Activated CD4-positive, alpha-beta T cell treated with anti-CD3 and anti-CD28 coated beads for 48 hours (primary cell): ENCODE measurements around the gene PRR19.
A peak's percentile ranks its signal among the peaks of the same experiment; 100 is the strongest.

Experiments used
- DNase-seq: peaks from one replicate; pipeline ENCODE4 v3.0.0-alpha.2; 2020

PRR19 gene

DNA sequence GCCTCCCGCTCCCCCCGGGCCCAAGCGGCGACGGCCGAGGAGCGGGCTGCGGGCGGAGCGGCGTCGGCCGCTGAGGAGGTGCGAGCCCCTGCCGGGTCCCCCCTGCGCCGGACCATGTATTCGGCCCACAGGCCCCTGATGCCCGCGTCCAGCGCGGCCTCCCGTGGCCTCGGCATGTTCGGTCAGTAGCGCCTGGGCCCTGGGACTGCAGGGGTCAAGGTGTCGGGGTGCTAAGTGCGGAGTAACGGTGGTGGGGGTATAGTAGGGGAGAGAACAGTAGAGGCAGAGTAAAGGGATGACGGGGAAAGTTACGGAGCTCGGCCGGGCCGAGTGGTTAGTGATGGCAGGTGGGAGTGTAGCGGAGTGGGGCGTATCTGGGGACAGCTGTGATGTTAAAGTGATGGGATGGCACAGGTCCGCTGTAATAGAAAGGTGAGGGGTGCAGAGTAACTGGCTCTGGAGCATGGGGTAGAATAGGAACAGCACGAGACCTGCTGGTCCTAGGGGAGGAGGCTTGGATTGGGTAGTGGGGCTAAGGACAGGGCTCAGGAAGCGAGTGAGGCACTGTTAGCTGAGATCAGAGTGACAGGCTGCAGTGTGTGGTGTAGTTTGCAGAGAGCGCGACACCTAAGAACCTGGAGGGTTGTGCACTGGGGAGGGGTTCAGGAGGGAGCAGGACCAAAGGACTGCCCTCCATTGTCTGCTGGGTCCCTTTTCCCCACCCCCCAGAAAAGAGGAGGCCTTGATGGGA lies 17.2 kb upstream of the PRR19 start:
- DNase-seq, result peak; percentile 50

DNA sequence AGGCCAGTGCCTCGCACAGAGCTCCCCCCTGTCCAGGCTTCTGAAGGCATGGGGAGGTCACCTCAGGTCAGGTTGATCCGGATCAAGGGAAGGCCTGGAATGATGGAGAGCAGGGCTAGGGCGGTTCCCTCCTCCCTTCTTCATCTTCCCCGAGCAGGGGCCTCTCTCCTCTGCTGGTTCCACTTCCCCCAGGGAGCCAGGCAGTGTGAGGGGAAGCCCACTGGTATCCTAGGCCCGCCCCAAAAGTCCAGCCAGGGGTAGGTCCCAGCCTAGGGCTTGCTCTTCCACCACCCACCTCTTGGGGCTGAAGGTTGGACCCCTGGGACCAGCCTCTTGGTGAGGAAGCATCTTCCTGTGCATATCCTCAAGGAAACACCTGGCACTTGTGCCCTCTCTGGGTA lies 16.4 kb upstream of the PRR19 start:
- no peak for DNase-seq

DNA sequence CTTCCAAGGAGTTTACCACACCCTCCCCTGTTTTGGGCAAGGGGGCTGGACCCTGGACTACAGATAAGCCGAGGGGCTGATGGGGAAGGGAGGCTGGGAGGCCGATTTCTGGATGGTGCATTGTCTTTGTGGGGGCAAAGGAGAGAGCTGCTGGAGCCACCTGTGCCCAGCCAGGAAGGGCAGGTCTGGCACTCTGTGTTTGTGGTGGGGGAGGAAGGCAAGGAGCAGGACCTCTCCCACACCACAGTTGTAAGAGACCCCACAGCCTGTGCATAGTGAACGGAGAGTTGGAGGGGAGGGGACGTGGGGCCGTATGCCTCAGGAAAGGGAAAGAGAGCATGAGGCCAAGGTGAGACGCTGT lies 16.0 kb upstream of the PRR19 start:
- DNase-seq, result no peak

DNA sequence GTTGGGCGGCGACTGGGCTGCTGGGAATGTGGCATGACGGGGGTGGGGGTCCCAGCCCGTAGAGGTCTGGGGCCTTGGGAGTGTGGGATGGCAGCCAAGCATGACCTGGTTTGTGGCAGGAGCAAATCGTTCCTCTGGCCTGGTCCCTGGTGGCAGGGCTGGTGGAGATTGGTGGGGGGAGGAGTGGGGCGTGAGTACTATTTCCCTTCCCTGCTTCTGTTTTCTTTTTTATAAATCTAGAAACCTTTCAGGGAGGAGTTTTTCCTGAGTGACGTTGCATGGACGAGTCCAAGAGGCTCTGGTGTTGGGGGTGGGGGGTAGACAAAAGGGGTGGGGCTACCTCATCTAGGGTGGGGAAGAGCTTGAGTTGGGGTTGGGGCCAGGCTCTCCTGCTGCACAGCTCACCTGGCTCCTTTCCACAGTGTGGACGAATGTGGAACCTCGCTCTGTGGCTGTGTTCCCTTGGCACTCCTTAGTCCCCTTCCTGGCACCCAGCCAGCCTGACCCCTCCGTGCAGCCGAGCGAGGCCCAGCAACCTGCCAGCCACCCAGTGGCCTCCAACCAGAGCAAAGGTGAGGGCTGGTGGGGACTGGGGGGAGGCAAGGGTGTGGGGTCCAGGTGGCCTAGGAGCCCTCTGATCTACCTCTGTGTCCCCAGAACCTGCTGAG lies 15.4 kb upstream of the PRR19 start:
- no peak for DNase-seq

DNA sequence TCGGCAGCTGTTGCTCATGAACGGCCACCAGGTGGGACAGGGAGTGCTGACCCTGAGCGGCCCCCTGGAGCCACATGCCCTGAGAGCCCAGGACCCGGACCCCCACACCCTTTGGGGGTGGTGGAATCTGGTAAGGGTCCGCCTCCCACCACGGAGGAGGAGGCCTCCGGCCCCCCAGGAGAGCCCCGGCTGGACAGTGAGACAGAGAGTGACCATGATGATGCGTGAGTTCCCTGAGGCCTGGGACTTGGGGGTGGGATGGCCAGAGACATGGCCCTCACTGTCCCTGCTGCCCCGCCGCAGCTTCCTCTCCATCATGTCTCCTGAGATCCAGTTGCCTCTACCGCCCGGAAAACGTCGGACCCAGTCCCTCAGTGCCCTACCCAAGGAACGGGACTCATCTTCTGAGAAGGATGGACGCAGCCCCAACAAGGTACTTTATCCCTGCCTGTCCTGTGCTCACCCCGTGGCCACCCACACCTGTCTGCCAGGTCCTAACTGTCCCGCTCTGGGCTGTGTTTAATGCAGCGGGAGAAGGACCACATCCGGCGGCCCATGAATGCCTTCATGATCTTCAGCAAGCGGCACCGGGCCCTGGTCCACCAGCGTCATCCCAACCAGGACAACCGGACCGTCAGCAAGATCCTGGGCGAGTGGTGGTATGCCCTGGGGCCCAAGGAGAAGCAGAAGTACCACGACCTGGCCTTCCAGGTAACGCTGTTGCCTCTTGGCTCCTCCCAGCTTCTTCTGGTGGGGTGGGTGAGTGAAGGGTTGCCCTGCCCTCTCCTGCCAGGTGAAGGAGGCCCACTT lies 14.7 kb upstream of the PRR19 start:
- DNase-seq, result no peak

DNA sequence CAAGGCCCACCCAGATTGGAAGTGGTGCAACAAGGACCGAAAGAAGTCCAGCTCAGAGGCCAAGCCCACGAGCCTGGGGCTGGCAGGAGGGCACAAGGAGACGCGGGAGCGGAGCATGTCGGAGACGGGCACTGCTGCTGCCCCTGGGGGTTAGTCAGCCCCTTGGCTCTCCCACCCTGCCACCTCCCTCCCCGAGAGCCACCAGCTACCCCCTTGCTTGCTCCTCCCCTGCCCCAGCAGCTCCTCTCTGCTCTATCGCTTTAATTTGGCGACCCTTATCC lies 14.2 kb upstream of the PRR19 start:
- DNase-seq, result no peak

DNA sequence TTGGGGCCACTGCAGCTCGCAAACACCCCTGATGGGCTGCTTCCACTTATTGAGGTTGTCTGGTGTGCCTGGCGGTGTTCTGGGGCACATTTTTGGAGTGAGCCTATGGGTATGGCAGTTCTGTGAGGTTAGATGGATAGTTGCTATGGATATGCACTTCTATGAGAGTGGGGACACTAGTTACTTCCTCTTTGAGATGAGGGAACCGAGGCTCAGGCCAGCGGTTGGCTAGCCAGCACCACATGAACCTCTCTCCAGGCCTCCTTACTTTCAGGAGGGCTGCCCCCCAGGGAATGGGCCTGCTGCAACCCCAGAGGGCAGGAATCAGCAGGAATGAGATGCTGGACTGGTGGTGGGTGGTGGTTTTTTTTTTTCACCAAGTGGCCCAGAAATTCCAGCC lies 13.5 kb upstream of the PRR19 start:
- DNase-seq, result no peak

DNA sequence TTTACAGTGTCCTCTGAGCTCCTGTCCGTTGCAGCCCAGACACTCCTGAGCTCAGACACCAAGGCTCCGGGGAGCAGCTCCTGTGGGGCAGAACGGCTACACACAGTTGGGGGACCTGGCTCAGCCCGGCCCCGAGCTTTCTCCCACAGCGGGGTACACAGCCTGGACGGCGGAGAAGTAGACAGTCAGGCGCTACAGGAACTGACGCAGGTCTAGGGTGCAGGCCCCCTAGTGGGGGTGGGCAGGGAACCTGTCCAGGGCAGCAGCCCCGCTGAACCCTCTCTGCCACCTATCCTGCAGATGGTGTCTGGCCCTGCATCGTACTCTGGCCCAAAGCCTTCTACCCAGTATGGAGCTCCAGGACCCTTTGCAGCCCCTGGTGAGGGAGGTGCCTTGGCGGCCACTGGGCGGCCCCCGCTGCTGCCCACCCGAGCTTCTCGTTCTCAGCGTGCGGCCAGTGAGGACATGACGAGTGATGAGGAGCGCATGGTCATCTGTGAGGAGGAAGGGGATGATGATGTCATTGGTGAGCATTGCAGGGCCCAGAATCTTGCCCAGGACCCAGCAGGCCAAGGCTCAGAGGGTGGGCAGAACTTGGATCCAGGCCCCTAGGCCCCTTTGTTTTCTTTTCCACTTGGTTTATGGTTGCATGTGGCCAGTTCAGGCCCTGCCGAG lies 12.9 kb upstream of the PRR19 start:
- no peak for DNase-seq

DNA sequence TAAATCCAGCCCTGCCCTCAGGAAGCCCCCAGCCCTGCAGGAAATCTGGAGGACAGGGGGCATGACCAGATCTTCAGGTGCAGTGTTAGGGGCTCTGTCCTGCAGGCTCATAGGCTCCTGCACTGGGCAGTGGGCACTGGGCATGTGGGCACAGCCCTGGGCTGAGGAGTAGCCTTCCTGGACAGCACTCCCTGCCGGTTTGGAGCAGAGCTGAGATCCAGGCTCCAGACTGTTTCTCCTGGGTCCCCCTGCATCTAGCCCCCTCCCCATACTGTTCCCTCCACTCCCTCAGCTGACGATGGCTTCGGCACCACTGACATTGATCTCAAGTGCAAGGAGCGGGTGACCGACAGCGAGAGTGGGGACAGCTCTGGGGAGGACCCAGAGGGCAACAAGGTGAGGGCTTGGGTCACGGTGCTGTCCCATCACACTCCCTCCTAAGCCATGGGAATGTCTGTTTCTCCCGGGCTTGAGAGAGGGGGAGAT lies 12.3 kb upstream of the PRR19 start:
- no peak for DNase-seq

DNA sequence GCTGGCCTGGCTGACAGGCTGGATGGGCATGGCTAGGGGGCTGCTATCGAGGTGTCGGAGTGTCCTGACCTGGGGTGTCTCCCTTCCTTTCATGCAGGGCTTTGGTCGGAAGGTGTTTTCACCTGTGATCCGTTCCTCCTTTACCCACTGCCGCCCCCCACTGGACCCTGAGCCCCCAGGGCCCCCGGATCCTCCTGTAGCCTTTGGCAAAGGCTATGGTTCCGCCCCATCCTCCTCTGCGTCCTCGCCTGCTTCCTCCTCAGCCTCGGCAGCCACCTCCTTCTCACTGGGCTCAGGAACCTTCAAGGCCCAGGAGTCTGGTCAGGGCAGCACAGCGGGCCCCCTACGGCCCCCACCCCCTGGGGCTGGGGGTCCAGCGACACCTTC lies 11.8 kb upstream of the PRR19 start:
- DNase-seq, result no peak

DNA sequence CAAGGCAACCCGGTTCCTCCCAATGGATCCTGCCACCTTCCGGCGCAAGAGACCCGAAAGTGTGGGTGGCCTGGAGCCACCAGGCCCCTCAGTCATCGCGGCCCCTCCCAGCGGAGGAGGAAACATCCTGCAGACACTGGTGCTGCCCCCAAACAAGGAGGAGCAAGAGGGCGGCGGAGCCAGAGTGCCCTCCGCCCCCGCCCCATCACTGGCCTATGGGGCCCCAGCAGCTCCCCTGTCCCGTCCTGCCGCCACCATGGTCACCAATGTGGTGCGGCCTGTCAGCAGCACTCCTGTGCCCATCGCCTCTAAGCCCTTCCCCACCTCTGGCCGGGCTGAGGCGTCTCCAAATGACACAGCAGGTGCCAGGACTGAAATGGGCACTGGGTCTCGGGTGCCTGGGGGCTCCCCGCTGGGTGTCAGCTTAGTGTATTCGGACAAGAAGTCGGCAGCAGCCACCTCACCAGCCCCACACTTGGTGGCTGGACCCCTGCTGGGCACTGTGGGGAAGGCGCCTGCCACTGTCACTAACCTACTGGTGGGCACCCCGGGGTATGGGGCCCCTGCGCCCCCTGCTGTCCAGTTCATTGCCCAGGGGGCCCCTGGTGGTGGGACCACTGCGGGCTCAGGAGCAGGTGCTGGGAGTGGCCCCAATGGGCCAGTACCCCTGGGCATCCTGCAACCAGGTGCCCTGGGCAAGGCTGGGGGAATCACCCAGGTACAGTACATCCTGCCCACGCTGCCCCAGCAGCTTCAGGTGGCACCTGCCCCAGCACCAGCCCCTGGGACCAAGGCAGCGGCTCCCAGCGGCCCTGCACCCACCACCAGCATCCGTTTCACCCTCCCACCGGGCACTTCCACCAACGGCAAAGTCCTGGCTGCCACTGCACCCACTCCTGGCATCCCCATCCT lies 11.2 kb upstream of the PRR19 start:
- peak; percentile 69 for DNase-seq

DNA sequence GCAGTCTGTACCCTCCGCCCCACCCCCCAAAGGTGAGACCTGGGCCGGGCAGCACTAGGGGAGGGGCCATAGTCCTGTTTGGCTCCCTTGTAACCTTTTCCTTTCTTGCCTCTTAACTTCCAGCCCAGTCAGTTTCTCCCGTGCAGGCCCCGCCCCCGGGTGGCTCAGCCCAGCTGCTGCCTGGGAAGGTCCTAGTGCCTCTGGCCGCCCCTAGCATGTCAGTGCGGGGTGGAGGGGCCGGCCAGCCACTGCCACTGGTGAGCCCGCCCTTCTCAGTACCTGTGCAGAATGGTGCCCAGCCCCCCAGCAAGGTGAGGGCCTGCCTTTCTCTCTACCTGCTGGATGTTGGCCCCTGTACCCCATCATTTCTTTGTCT lies 10.5 kb upstream of the PRR19 start:
- DNase-seq, result no peak

DNA sequence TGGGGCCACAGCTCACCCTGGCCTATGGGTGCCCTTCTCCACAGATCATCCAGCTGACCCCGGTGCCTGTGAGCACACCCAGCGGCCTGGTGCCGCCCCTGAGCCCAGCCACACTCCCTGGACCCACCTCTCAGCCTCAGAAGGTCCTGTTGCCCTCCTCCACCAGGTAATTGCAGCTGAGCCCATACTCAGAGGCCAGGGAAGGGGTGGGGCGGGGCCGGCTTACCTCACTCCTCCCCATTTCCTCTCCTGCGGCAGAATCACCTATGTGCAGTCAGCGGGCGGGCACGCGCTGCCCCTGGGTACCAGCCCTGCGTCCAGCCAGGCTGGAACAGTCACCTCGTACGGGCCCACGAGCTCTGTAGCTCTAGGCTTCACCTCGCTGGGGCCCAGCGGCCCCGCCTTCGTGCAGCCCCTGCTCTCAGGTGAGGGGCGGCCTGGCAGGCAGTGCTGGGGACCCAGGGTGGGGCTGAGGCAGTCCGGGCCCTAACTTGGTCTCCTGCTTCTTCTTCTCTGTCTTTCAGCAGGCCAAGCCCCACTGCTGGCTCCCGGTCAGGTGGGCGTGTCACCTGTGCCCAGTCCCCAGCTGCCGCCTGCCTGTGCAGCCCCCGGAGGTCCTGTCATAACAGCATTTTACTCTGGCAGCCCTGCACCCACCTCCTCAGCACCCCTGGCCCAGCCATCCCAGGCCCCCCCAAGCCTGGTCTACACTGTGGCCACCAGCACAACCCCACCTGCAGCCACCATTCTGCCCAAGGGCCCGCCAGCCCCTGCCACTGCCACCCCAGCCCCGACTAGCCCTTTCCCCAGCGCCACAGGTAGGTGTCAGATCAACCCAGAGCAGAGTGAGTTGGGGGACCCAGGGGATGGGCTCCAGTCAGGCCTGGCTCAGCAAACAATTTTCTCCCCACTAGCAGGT lies 9.6 kb upstream of the PRR19 start:
- DNase-seq, result no peak

DNA sequence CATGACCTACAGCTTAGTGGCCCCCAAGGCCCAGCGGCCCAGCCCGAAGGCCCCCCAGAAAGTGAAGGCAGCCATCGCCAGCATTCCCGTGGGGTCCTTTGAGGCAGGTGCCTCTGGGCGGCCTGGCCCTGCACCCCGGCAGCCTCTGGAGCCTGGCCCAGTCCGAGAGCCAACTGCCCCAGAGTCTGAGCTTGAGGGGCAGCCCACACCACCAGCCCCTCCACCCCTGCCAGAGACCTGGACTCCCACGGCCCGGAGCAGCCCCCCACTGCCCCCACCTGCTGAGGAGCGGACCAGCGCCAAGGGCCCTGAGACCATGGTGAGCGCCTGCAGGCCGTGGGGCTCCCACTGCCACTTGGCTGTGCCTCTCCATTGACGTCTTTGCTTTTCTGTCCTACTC lies 9.0 kb upstream of the PRR19 start:
- DNase-seq, result no peak

DNA sequence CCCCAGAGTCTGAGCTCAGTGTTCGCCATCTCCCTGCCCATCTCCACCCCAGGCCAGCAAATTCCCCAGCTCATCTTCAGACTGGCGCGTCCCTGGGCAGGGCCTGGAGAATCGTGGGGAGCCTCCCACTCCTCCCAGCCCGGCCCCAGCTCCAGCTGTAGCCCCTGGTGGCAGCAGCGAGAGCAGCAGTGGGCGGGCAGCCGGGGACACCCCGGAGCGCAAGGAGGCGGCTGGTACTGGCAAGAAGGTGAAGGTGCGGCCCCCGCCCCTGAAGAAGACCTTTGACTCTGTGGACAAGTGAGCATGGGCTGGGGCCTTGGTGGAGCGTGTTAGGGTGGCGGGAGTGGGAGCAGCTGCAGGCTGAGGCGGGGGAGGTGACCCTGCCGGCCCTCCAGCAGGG lies 8.4 kb upstream of the PRR19 start:
- no peak for DNase-seq

DNA sequence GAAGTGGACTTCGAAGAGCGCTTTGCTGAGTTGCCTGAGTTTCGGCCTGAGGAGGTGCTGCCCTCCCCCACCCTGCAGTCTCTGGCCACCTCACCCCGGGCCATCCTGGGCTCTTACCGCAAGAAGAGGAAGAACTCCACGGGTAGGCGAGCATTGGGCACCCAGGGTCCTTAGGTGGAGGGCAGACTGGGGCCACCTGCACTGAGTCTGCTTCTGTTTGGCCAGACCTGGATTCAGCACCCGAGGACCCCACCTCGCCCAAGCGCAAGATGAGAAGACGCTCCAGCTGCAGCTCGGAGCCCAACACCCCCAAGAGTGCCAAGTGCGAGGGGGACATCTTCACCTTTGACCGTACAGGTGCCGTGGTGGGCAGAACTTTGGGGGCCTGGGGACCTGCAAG lies 8.0 kb upstream of the PRR19 start:
- no peak for DNase-seq

DNA sequence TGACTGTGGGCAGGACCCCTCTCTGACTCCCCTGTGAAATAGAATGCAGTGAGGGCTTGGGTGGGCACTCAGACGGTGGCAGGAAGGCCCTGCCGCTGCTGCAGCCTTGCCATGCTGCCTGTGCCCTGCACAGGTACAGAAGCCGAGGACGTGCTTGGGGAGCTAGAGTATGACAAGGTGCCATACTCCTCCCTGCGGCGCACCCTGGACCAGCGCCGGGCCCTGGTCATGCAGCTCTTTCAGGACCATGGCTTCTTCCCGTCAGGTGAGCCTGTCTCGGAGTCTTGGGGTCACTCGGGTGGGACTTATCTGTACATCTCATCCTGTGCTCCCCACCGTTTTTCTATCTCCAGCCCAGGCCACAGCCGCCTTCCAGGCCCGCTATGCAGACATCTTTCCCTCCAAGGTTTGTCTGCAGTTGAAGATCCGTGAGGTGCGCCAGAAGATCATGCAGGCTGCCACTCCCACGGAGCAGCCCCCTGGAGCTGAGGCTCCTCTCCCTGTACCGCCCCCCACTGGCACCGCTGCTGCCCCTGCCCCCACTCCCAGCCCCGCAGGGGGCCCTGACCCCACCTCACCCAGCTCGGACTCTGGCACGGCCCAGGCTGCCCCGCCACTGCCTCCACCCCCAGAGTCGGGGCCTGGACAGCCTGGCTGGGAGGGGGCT lies 7.3 kb upstream of the PRR19 start:
- DNase-seq, result no peak

DNA sequence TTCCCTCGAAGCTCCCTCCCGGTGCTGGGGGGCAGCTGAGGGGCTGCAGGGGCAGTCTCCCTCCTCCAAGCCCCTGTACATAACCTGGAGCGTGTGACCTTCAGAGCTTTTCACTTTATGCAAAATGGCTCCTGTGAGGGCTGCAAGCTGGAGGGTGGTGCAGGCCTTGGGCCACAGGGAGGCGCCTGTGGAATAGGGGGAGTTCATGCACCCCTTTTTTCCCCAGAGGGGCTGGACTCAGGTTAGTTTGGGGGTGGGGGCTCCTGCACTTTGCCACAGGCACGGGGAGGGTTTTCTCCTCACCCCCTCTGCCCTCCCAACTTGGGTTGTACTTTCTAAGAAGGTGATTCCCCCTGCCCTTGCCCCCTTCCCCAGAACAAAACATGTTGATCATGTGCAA lies 6.6 kb upstream of the PRR19 start:
- no peak for DNase-seq

DNA sequence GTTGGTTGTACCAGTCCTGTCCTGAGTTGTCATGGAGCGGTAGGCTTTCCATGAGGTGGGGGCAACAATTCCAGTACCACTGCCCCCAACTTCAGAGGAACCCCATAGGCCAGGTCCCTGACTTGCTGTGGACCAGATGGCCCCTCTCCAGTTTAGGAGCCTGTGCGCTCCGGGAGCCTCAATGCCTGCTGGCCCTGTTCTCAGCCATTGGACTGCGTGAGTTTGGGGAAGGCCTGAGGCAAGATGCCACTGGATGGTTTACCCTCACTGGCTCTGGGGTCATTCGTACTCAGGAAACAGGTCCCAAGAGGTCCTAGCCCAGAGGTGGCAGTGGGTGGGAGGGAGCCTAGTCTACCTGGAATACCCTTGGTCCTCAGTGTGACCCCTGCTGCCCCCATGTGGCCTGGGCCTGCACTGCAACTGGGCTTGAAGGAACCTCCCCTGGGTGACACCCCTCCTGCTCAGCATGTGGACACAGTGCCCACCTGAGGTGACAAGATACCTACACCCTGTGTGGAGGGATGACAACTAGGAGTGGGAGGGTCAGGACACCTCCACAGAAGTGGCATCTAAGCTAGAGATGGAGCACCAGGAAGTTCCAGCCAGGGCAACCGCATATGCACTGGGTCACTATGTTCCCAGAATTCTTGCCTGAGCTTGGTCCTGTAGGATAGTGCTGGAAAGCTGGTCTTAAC lies 6.0 kb upstream of the PRR19 start:
- DNase-seq, result peak; percentile 94

DNA sequence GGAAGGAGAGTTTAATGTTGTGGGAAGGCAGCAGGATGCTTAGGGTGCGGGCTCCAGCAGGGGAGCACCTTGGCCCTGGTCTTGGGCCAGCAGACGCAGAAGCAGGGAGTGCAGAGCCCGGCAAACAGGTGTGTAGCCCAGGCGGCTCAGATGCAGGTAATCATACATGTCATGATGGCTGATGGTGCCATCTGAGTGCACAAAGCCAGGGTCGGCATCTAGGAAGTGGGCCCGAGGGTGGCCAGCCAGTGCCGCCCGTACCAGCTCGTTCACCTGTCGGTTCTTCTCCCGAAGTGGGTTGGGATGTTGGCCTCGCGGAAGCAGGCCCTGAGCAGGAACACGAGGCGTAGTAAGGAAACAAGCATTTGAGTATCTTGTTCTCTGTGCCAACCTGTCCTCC lies 4.9 kb upstream of the PRR19 start:
- DNase-seq, result no peak
